Uterus (tissue), 4 donors: Measurements from ENCODE around the gene GATAD2B. TPM values are rescaled to one million over a fixed set of nuclear protein-coding genes. Genes with fewer than 3 reads are reported as not detected.

Experiments used
- DNase-seq, 2 donors: peaks; one replicate each; pipeline ENCODE4 v3.0.0-alpha.2; 2019 to 2020
- H3K27ac ChIP-seq, 2 donors: fragments of 200-600 bp; sonication (generic); 1 replicate in 1 of 2; 2 replicates in 1 of 2; pipeline ENCODE4 v1.5.1; 2016 to 2018
- H3K27me3 ChIP-seq, 2 donors: fragments of 200-600 bp; sonication (generic); one replicate each; pipeline ENCODE4 v1.5.1; 2018 to 2019; ENCODE audit warnings: control low read depth in 1 of 2
- H3K36me3 ChIP-seq, 2 donors: fragments of 200-600 bp; sonication (generic); one replicate each; pipeline ENCODE4 v1.5.1; 2019; ENCODE audit warnings: control low read depth in 1 of 2
- H3K4me1 ChIP-seq, 2 donors: fragments of 200-600 bp; sonication (generic); one replicate each; pipeline ENCODE4 v1.5.1; 2018 to 2019; ENCODE audit warnings: control low read depth in 1 of 2
- H3K4me3 ChIP-seq, 2 donors: fragments of 200-600 bp; sonication (generic); 1 replicate in 1 of 2; 2 replicates in 1 of 2; pipeline ENCODE4 v1.5.1; 2018 to 2019; ENCODE audit warnings: mild to moderate bottlenecking in 1 of 2
- H3K9me3 ChIP-seq, 2 donors: fragments of 200-600 bp; sonication (generic); one replicate each; pipeline ENCODE4 v1.5.1; 2019; ENCODE audit warnings: control low read depth in 1 of 2
- CTCF ChIP-seq, 4 experiments: fragments of 200-600 bp in 2 of 4; fragments of 450-650 bp in 2 of 4; sonication (generic) in 2 of 4; IDR thresholded peaks; one replicate each; pipeline ENCODE4 v1.5.1; 2016 to 2019; ENCODE audit warnings: antibody characterized with exemption in 4 of 4, mild to moderate bottlenecking in 2 of 4, moderate library complexity in 1 of 4
- POLR2A ChIP-seq, 2 donors: fragments of 450-650 bp; IDR thresholded peaks; one replicate each; pipeline ENCODE4 v1.6.1; 2016; ENCODE audit warnings: antibody characterized with exemption in 2 of 2, mild to moderate bottlenecking in 1 of 2, moderate library complexity in 1 of 2
- intact Hi-C: fragments of 100-400 bp; cut with DNase I; formaldehyde crosslinking; loops from one replicate; pipeline ENCODE4 v1.15.1; 2023; ENCODE audit warnings: low total_unique reads
- total RNA-seq, 4 donors: library from RNA; depleted of rRNA in 3 of 4; stranded (reverse); fragments of >200 nt in 3 of 4; gene quantifications; one replicate each; pipeline versions ENCODE4 v1.1.0 to v1.2.4, GENCODE V29; 2014 to 2023
- donor health status: DM: yes; HTN: yes; CAD: no.

Gene GATAD2B
- total RNA-seq, 4 donors from 2014 or later = 7.1 to 79.0 (median 26.6) TPM

DNA sequence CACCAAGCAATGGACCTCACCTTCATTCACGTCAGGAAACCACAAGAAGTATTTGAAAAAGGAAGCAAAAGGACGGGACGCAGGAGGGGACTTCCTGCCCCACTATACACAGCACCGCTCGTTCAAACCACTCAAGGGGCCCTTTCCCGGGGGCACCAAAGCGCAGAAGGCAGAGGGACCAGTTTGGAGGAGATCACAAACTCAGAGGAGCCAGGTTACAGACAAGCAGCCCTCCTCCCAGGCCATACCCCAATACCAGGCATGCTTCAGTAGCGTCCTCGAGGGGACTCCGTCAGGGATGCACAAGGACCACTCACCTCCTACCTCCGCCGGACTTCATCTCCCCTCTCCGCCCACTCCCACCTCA is 35.0 kb upstream of the GATAD2B start:
- Histone ChIP-seq H3K36me3 (no peaks in the 10 kb centered on the region), H3K27me3 (no peaks in the 10 kb centered on the region), H3K27ac (peak overlapping the region; percentile 85 to 86), H3K4me3 (peak overlapping the region; percentile 86 to 94), H3K9me3 (no peaks in the 10 kb centered on the region), H3K4me1 (peaks cover 6 to 26% of the 10 kb centered on the region in 2 donors)
- no peak for DNase-seq
- no peak for TF ChIP-seq POLR2A (IDR thresholded peaks at IDR 0.05)
- no peak for TF ChIP-seq CTCF (IDR thresholded peaks at IDR 0.05)
- intact Hi-C loops = no loop called here

- H3K27ac ChIP-seq = peak overlapping the region; percentile 85 to 86
- TF ChIP-seq CTCF (IDR thresholded peaks at IDR 0.05) = no peak
- no peak for TF ChIP-seq POLR2A (IDR thresholded peaks at IDR 0.05)
Observed at GRCh38 chr1:153956997-153957715, 34.4 kb upstream of the GATAD2B start.

GRCh38 chr1:153954826-153955225 is 32.1 kb upstream of the GATAD2B start:
- Histone ChIP-seq H3K27ac (no peak overlapping the region), H3K27me3 (no peaks in the 10 kb centered on the region), H3K36me3 (no peaks in the 10 kb centered on the region), H3K4me3 (no peak overlapping the region), H3K9me3 (no peaks in the 10 kb centered on the region), H3K4me1 (peaks cover 6 to 12% of the 10 kb centered on the region in 2 donors)
- no peak for TF ChIP-seq POLR2A (IDR thresholded peaks at IDR 0.05)
- TF ChIP-seq CTCF (IDR thresholded peaks at IDR 0.05) = no peak
- intact Hi-C loops = no loop called here
- DNase-seq = no peak

More at GRCh38 chr1:153956997-153957715, 34.4 kb upstream of the GATAD2B start:
- Histone ChIP-seq H3K4me3 (peak overlapping the region; percentile 86 to 94), H3K27me3 (no peaks in the 10 kb centered on the region), H3K4me1 (peaks cover 6 to 20% of the 10 kb centered on the region in 2 donors), H3K9me3 (no peaks in the 10 kb centered on the region), H3K36me3 (no peaks in the 10 kb centered on the region)
- DNase-seq = no peak
- intact Hi-C loops = no loop called here

- Histone ChIP-seq H3K36me3 (no peaks in the 10 kb centered on the region), H3K27ac (no peak overlapping the region), H3K27me3 (no peaks in the 10 kb centered on the region), H3K4me3 (no peak overlapping the region), H3K9me3 (no peaks in the 10 kb centered on the region), H3K4me1 (peaks cover 6 to 12% of the 10 kb centered on the region in 2 donors)
- intact Hi-C loops = no loop called here
- DNase-seq = no peak
- TF ChIP-seq POLR2A (IDR thresholded peaks at IDR 0.05) = no peak
- no peak for TF ChIP-seq CTCF (IDR thresholded peaks at IDR 0.05)
Observed at GRCh38 chr1:153953859-153954365, 31.1 kb upstream of the GATAD2B start.

DNA sequence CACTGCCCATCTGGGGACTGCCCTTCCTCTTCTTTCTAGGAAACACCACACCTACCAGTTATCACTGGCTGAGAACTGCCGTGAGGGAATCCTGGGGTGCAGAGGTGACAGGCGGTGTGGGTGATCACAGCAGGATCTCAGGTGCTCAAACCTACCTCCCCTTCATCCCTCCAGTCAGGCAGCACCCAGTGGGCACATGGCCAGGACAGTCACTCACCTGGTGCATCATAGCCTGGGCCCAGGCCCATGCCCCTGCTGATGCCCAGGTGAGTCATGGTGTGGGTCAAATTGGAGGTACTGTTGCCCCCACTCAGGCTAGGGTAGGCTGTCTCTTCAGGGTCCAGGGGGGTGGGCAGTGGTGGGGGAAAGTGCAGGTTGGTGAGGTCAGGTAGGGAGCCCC is 29.0 kb upstream of the GATAD2B start:
- no peak overlapping the region for H3K4me3 ChIP-seq
- peaks cover 3 to 10% of the 10 kb centered on the region in 2 donors for H3K4me1 ChIP-seq
- H3K36me3 ChIP-seq = no peaks in the 10 kb centered on the region
- no peak overlapping the region for H3K27ac ChIP-seq
- no peak for DNase-seq
- intact Hi-C loops = no loop called here
- no peaks in the 10 kb centered on the region for H3K9me3 ChIP-seq
- no peak for TF ChIP-seq POLR2A (IDR thresholded peaks at IDR 0.05)
- no peak for TF ChIP-seq CTCF (IDR thresholded peaks at IDR 0.05)
- H3K27me3 ChIP-seq = no peaks in the 10 kb centered on the region
